Nephron progenitor cell (in vitro differentiated cells): ENCODE measurements around the gene CAMK1D.

Experiments
- DNase-seq: peaks from one replicate; pipeline ENCODE4 v3.0.0; 2021
- H3K27ac Mint-ChIP-seq: 2 replicates; pipeline ENCODE4 v1.8.0; 2021; ENCODE audit warnings: mild to moderate bottlenecking, moderate library complexity, mixed read lengths
- H3K27me3 Mint-ChIP-seq: 2 replicates; pipeline ENCODE4 v1.8.0; 2021; ENCODE audit warnings: mild to moderate bottlenecking, low read depth, mixed read lengths; ENCODE audit not compliant: poor library complexity
- H3K36me3 Mint-ChIP-seq: 2 replicates; pipeline ENCODE4 v1.8.0; 2021; ENCODE audit warnings: low read depth, mixed read lengths
- H3K4me1 Mint-ChIP-seq: 2 replicates; pipeline ENCODE4 v1.8.0; 2021; ENCODE audit warnings: mixed read lengths
- H3K4me3 Mint-ChIP-seq: 2 replicates; pipeline ENCODE4 v1.8.0; 2021; ENCODE audit warnings: mild to moderate bottlenecking, moderate library complexity, mixed read lengths
- H3K9me3 Mint-ChIP-seq: 2 replicates; pipeline ENCODE4 v1.8.0; 2021; ENCODE audit warnings: mild to moderate bottlenecking, moderate library complexity, mixed read lengths
- CTCF ChIP-seq: fragments of 200-600 bp; sonication (generic); IDR thresholded peaks from 2 replicates; pipeline ENCODE4 v1.5.0; 2021; ENCODE audit warnings: antibody characterized with exemption

The CAMK1D gene

DNA sequence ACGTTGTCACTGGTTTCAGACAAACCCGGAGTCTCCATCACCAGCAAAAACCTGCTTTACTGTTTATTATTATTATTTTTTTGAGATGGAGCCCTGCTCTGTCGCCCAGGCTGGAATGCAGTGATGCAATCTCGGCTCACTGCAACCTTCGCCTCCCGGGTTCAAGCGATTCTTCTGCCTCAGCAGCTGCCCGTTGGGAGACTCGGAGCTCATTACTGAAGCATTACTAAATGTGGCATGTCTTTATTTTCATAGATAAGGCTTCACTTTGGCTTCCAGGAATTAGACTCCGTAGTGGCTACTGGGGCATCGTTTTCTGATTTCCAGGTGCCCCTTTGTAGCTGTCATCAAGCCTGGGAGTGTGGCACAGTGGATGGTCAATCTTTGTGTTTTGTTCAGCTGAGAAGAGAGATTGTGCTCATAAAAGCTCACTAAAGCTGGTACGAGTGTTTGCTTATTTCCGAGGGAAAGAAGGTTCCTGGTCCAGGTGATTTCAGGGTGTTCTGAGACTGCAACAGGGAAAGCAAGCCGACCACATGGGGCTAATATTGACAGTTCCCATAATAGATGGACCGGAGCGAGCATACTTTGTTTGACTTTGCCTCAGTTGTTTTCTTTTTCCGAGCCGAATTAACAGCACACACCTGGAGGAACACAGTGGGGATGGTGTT, 163.1 kb downstream of the CAMK1D start:
- peak overlapping the region; percentile 52 for H3K27ac Mint-ChIP-seq
- no peak for TF ChIP-seq CTCF
- H3K4me3 Mint-ChIP-seq: no peak overlapping the region
- H3K9me3 Mint-ChIP-seq: peaks cover 15% of the 10 kb centered on the region
- H3K36me3 Mint-ChIP-seq: peaks cover 8% of the 10 kb centered on the region
- DNase-seq: no peak
- H3K4me1 Mint-ChIP-seq: peaks cover 39% of the 10 kb centered on the region
- peaks cover 3% of the 10 kb centered on the region for H3K27me3 Mint-ChIP-seq

DNA sequence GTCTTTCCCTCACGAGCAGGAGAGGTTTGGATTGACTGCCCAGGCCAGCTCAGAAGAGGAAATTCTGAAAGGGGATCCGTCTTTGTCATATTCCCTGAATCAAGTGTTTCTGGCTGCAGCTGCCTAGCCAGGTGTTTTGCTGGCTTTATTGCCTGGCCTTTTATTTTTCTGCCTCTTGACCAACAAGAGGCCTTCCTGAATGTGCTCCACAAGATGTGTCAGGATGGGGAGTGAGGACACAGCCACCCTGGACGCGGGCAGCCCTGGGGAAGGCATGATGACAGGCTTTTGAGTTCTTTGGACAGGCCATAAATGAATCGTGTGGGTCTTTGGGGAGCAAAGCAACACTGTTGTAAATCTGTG, 163.6 kb downstream of the CAMK1D start:
- peaks cover 8% of the 10 kb centered on the region for H3K36me3 Mint-ChIP-seq
- H3K27ac Mint-ChIP-seq: peak overlapping the region; percentile 52
- peaks cover 18% of the 10 kb centered on the region for H3K9me3 Mint-ChIP-seq
- H3K27me3 Mint-ChIP-seq: peaks cover 3% of the 10 kb centered on the region
- no peak for DNase-seq
- no peak overlapping the region for H3K4me3 Mint-ChIP-seq
- peaks cover 39% of the 10 kb centered on the region for H3K4me1 Mint-ChIP-seq
- TF ChIP-seq CTCF: no peak

GRCh38 chr10:12513775-12514673, 164.7 kb downstream of the CAMK1D start:
- Mint-ChIP-seq H3K4me1 (peaks cover 34% of the 10 kb centered on the region), H3K27ac (no peak overlapping the region), H3K27me3 (peaks cover 3% of the 10 kb centered on the region), H3K36me3 (no peaks in the 10 kb centered on the region), H3K9me3 (peaks cover 13% of the 10 kb centered on the region), H3K4me3 (no peak overlapping the region)
- TF ChIP-seq CTCF: no peak
- DNase-seq: no peak

DNA sequence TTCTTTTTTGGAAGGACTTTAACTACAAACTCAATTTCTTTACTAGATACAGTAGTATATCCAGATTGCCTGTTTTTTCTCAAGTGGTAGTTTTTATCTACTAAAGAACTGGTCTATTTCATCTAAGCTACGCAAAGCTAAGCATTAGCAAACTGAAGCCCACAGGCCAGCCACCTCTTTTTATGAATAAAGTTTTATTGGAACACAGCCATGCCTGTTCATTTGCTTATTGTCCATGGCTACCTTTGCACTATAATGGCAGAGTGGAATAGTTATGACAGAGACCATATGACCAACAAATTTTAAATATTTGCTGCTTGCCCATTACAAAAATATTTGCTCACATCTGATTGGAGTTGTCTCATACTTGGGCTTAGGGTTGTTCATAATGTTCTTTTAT, 168.7 kb downstream of the CAMK1D start:
- H3K9me3 Mint-ChIP-seq: peaks cover 30% of the 10 kb centered on the region
- no peak overlapping the region for H3K27ac Mint-ChIP-seq
- no peak for DNase-seq
- H3K4me3 Mint-ChIP-seq: no peak overlapping the region
- H3K27me3 Mint-ChIP-seq: no peaks in the 10 kb centered on the region
- H3K36me3 Mint-ChIP-seq: peaks cover 10% of the 10 kb centered on the region
- TF ChIP-seq CTCF: no peak
- H3K4me1 Mint-ChIP-seq: peaks cover 16% of the 10 kb centered on the region

GRCh38 chr10:12521423-12521822, 172.1 kb downstream of the CAMK1D start:
- no peaks in the 10 kb centered on the region for H3K27me3 Mint-ChIP-seq
- TF ChIP-seq CTCF: no peak
- no peak for DNase-seq
- peaks cover 19% of the 10 kb centered on the region for H3K36me3 Mint-ChIP-seq
- no peak overlapping the region for H3K4me3 Mint-ChIP-seq
- H3K4me1 Mint-ChIP-seq: peaks cover 4% of the 10 kb centered on the region
- peaks cover 60% of the 10 kb centered on the region for H3K9me3 Mint-ChIP-seq
- no peak overlapping the region for H3K27ac Mint-ChIP-seq
